Psoas muscle (tissue), 8 donors: ENCODE results near the gene SPHKAP. TPM values are rescaled to one million over a fixed set of nuclear protein-coding genes. Genes with fewer than 3 reads are reported as not detected.

Source experiments
- ATAC-seq, 4 donors: fragments of 200-7000 bp; cut with Tn5 transposase; one replicate each; pipeline ENCODE4 v1.9.1; 2020; ENCODE audit warnings: moderate library complexity in 3 of 4, mild to moderate bottlenecking in 2 of 4
- DNase-seq, 2 donors: peaks; one replicate each; pipeline ENCODE4 v3.0.0-alpha.2; 2020
- H3K27ac ChIP-seq: fragments of 200-600 bp; one replicate; pipeline ENCODE4 v1.8.0; 2022
- H3K27me3 ChIP-seq, 3 donors: fragments of 200-600 bp in 1 of 3; one replicate each; pipeline versions ENCODE4 v1.6.1 to v1.8.0; 2013 to 2022; ENCODE audit warnings: low read length in 2 of 3, mild to moderate bottlenecking in 2 of 3, moderate library complexity in 1 of 3; ENCODE audit not compliant: insufficient read depth in 3 of 3
- H3K36me3 ChIP-seq, 2 donors: fragments of 200-600 bp in 1 of 2; one replicate each; pipeline versions ENCODE4 v1.6.1 to v1.8.0; 2013 to 2022; ENCODE audit warnings: low read depth in 1 of 2, mild to moderate bottlenecking in 1 of 2, moderate library complexity in 1 of 2; ENCODE audit not compliant: insufficient read depth in 1 of 2
- H3K4me1 ChIP-seq: fragments of 200-600 bp; one replicate; pipeline ENCODE4 v1.8.0; 2022
- H3K4me3 ChIP-seq: fragments of 200-600 bp; one replicate; pipeline ENCODE4 v1.8.0; 2022; ENCODE audit warnings: mild to moderate bottlenecking
- H3K9me3 ChIP-seq: fragments of 200-600 bp; one replicate; pipeline ENCODE4 v1.8.0; 2022
- WGBS, 3 donors: extraction: QIAGEN DNeasy Blood & Tissue Kit; methylation state at CpG; one replicate each; pipeline versions ENCODE4 v1.1.6 to v1.1.7; 2013; 5-methylcytosine and 5-hydroxymethylcytosine counted together
- intact Hi-C, 2 donors: fragments of 100-400 bp; cut with DNase I; formaldehyde crosslinking; loops; one replicate each; pipeline versions ENCODE4 v1.11.0 to v1.14.2; 2022
- polyA plus RNA-seq, 3 donors: library from polyadenylated mRNA; stranded (reverse); fragments of 200-250 nt; gene quantifications; one replicate each; pipeline ENCODE4 v1.2.3, GENCODE V29; 2013
- total RNA-seq, 4 donors: library from RNA; stranded (reverse); fragmentation: NEBNext Ultra II Directional in 2 of 4; extraction: Animal tissue kit (Norgen Biotek cat#: 25700) in 2 of 4; gene quantifications; one replicate each; pipeline versions ENCODE4 v1.2.1 to v1.2.4, GENCODE V29; 2021 to 2023
- TF ChIP-seq, protein P1 (sequence below): fragments of 200-600 bp; IDR thresholded peaks from one replicate; pipeline ENCODE4 v1.8.0; 2022; ENCODE audit warnings: antibody characterized with exemption
- donor health status: healthy with polysubstance abuse.
- donor health status: DM: no; HTN: no; CAD: no; lungs with moderate emphysema.
- donor health status: Bipolar disorder and iron deficiency.
- donor health status: healthy.
- donor health status: DM: yes; HTN: yes; CAD: no.
- donor health status: DM: no; HTN: no; CAD: no.
- donor health status: DM: no; HTN: no; CAD: no.
- donor health status: DM: yes; HTN: yes; CAD: no.

SPHKAP gene
- total and polyA plus RNA-seq, 7 donors = 0.07 to 0.15 TPM; not detected in 5

DNA sequence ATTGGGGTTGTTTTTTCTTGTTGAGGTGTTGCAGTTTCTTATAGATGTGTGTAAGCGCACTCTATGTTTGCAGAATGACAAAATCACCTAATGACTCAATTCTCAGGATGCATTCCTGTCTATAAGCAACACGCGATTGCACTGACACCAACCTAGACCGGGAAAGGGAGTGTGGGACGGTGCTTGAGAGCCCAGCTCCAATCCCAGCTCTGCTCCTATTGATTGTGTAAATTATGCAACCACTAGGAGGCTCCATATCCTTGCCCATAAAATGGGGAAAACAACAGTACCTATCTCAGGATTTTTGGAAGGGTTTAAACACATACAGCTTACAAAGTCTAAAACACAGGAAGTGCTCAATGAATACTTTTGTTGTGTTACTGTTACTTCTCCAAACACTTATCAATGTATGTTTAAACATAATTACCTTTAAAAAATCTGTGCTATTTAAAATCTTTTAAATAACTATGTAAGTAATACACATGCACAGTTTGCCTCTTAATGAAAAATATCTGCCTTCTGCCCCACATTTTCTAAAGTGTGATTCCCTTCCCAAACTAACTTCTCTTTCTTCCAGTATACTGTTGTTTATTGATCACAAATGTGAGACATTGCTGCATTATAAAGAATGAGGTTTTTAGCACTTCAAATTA lies 132.5 kb downstream of the SPHKAP start:
- H3K36me3 ChIP-seq = no peaks in the 10 kb centered on the region
- no peaks in the 10 kb centered on the region for H3K27me3 ChIP-seq
- H3K4me1 ChIP-seq = no peaks in the 10 kb centered on the region
- no peak for DNase-seq
- H3K9me3 ChIP-seq = no peaks in the 10 kb centered on the region
- intact Hi-C loops = no loop called here
- no peak overlapping the region for H3K27ac ChIP-seq
- TF ChIP-seq, protein P1, sequence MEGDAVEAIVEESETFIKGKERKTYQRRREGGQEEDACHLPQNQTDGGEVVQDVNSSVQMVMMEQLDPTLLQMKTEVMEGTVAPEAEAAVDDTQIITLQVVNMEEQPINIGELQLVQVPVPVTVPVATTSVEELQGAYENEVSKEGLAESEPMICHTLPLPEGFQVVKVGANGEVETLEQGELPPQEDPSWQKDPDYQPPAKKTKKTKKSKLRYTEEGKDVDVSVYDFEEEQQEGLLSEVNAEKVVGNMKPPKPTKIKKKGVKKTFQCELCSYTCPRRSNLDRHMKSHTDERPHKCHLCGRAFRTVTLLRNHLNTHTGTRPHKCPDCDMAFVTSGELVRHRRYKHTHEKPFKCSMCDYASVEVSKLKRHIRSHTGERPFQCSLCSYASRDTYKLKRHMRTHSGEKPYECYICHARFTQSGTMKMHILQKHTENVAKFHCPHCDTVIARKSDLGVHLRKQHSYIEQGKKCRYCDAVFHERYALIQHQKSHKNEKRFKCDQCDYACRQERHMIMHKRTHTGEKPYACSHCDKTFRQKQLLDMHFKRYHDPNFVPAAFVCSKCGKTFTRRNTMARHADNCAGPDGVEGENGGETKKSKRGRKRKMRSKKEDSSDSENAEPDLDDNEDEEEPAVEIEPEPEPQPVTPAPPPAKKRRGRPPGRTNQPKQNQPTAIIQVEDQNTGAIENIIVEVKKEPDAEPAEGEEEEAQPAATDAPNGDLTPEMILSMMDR = no peak
- no peak overlapping the region for H3K4me3 ChIP-seq
- no peak for ATAC-seq
- 23 to 26% (median 24%) methylated on average over 5 of the region's 5 CpGs for WGBS, 3 donors

DNA sequence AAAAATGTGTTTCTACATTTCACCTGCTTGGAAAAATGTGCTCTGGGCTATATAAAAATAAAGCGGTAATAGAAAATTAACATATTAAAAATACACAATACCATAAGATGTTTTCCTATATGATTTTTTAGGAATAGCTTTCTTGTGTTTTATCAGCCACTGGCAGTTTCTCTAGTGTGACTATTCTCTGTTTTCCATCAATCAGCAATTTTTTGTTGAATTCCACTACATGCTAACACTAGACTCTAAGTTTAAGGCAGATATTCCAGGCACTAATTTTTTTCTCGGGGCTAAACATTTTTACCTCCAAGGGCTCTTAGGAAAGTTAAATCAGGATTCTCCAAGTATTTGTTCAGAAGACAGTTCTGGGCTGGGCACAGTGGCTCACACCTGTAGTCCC lies 140.5 kb downstream of the SPHKAP start:
- no peaks in the 10 kb centered on the region for H3K27me3 ChIP-seq
- intact Hi-C loops = no loop called here
- no peaks in the 10 kb centered on the region for H3K36me3 ChIP-seq
- no peaks in the 10 kb centered on the region for H3K9me3 ChIP-seq
- no peak overlapping the region for H3K27ac ChIP-seq
- ATAC-seq = no peak
- no peak for DNase-seq
- TF ChIP-seq, protein P1 = no peak
- no peak overlapping the region for H3K4me3 ChIP-seq
- WGBS, 3 donors = 87 to 98% (median 94%) methylated on average over 2 of the region's 2 CpGs
- H3K4me1 ChIP-seq = no peaks in the 10 kb centered on the region

DNA sequence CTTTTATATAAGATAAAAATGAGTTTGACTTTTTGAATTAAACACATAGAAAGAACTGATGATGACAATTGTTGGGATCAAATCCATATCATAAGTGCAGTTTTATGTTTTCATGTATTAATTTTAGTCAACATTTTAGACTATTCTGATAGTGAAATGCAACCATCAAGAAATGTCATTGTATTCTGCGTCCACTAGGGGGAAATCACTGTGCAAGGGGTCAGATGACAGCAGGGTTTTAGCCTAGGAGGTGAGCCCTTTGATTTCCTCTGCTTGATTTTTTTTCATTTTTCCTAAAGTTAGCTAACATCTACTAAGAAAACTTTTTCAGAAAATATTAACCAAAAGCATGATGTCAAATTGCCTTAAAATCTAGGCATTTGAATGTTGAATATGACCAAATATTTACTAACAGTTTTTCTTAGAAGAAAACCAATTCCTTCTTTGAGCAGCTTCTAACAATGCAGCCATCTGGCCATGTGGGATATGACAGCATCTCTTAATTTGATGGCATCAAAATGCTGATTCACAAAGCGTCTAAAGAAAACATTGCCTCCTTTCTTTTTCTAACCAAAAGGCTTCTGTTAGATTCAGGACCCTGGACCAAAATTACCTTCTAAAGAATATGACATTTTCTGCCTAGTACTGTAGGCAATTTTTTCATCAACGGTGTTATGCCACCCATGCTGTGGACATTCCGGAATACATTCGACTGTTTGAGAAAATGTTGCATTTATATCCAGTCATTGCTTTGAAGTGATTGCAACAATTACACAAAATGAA lies 141.5 kb downstream of the SPHKAP start:
- 65 to 69% (median 67%) methylated on average over 5 of the region's 5 CpGs for WGBS, 3 donors
- DNase-seq (no peak), ATAC-seq (no peak)
- H3K27me3 ChIP-seq = no peaks in the 10 kb centered on the region
- no peaks in the 10 kb centered on the region for H3K4me1 ChIP-seq
- H3K27ac ChIP-seq = no peak overlapping the region
- H3K36me3 ChIP-seq = no peaks in the 10 kb centered on the region
- intact Hi-C loops = no loop called here
- TF ChIP-seq, protein P1 = peak; percentile 25
- H3K4me3 ChIP-seq = no peak overlapping the region
- H3K9me3 ChIP-seq = no peaks in the 10 kb centered on the region

DNA sequence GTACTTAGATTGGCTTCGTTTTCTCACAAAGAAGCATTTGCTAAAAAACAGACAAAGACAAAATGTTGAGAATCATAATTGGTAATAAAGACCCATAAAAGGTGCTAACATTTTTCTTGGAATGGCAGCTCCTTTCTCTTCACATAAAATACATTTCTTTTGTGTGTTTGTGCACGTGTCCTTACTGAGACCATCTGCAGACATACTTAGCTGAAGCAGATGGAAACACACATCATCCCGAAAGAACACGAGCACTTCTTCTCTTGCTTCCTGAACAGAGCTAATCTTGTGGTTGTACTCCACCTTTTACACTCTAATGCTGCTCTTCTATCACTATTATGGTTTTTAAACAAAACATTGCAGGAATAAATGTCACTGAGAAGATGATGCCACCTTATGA lies 142.5 kb downstream of the SPHKAP start:
- ATAC-seq = no peak
- intact Hi-C loops = no loop called here
- Histone ChIP-seq H3K27ac (no peak overlapping the region), H3K4me1 (no peaks in the 10 kb centered on the region), H3K4me3 (no peak overlapping the region), H3K27me3 (no peaks in the 10 kb centered on the region), H3K9me3 (no peaks in the 10 kb centered on the region), H3K36me3 (no peaks in the 10 kb centered on the region)
- TF ChIP-seq, protein P1 = no peak
- 45 to 53% (median 48%) methylated on average over 4 of the region's 4 CpGs for WGBS, 3 donors
- DNase-seq = no peak
